Metanephros (tissue), 2 donors: ENCODE results near the gene CRELD1. TPM values are rescaled to one million over a fixed set of nuclear protein-coding genes. Genes with fewer than 3 reads are reported as not detected.

Experiments used
- small RNA-seq: library from RNA; depleted of rRNA; stranded (forward); fragments of <200 nt; gene quantifications from one replicate; pipeline ENCODE3, GENCODE V24; 2014; ENCODE audit warnings: low replicate concordance
- total RNA-seq: library from RNA; depleted of rRNA; stranded (reverse); fragments of >200 nt; gene quantifications from one replicate; pipeline ENCODE4 v1.2.3, GENCODE V29; 2014

CRELD1 gene, protein sequence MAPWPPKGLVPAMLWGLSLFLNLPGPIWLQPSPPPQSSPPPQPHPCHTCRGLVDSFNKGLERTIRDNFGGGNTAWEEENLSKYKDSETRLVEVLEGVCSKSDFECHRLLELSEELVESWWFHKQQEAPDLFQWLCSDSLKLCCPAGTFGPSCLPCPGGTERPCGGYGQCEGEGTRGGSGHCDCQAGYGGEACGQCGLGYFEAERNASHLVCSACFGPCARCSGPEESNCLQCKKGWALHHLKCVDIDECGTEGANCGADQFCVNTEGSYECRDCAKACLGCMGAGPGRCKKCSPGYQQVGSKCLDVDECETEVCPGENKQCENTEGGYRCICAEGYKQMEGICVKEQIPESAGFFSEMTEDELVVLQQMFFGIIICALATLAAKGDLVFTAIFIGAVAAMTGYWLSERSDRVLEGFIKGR
- 43.0 TPM for total RNA-seq

DNA sequence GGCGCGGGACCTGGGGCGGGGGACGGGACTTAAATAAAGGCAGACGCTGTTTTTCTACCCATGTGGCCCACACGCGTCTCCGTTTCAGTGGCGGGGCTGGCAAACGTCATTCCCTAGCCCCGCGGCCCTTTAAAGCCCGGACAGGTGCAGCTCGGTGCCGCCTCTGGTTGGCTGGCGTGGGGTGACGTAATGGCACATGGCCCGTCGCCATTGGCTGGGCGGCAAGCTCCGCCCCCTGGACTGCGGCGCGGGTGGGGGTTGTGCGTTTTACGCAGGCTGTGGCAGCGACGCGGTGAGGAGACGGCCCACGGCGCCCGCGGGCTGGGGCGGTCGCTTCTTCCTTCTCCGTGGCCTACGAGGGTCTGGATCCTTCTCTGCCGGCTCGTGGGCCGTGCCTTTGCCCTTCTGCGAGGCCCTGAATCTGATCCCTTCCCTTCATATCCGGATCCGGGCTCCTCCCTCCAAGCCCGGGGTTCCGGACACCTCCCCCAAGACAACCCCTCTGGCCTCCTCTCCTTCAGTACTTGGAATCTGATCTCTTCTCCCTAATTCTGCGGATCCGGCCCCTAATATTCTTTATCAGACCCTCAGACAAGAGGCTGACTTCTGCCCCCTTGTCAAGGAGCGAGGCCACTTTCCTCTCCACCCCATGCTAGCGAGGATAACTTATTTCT, at the start of gene CRELD1:
Gene CRELD1, plus strand, starts transcription at position 274 of the 674 bp plus-strand sequence. CDS start 605 bp downstream, outside the sequence.

GRCh38 chr3:9890249-9891071, 43.2 kb upstream of the CRELD1 start, which contains the start of gene JAGN1:
JAGN1 (plus strand) TSS chr3:9890610; CDS start chr3:9890723, 113 bp downstream.

DNA sequence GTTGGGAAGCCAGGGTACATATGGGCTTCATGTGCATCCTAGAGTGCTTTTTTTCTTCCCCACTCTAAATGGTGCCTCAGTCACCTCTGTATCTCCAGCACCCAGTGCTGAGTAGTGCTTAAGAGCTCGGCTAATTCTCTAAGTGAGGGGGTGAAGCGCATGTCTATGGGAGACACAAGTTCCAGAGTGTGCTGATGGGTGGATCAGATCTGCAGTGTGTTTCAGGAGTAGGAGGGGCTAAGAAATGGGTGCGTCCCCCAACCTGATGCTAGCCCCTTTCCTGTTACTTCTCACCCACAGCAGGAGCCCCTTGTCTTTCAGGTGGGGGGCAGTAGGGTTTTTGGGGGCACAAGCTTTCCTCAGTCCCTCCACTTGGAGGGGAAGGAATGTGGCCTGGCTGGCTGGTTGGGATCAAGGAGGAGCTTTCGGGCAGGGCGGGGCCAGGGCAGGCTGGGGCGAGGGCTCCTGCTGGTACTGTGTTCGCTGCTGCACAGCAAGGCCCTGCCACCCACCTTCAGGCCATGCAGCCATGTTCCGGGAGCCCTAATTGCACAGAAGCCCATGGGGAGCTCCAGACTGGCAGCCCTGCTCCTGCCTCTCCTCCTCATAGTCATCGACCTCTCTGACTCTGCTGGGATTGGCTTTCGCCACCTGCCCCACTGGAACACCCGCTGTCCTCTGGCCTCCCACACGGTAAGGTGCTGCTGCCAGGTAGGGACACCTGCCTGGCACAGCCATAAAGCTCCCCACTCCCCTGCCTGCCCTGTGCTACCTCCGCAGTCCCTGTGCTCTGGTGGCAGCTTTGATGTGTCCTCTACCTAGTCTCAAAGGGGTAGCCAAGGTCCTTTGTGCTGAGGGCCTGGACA, 31.0 kb upstream of the CRELD1 start, which contains the start of gene IL17RE:
Gene IL17RE, plus strand, starts transcription at position 477 of the 866 bp plus-strand sequence. Its CDS starts 85 bp downstream, at position 562.

GRCh38 chr3:9916734-9917680, 16.6 kb upstream of the CRELD1 start, which contains the start of gene IL17RC:
IL17RC (plus strand) TSS chr3:9917098; CDS start chr3:9917316, 218 bp downstream.

DNA sequence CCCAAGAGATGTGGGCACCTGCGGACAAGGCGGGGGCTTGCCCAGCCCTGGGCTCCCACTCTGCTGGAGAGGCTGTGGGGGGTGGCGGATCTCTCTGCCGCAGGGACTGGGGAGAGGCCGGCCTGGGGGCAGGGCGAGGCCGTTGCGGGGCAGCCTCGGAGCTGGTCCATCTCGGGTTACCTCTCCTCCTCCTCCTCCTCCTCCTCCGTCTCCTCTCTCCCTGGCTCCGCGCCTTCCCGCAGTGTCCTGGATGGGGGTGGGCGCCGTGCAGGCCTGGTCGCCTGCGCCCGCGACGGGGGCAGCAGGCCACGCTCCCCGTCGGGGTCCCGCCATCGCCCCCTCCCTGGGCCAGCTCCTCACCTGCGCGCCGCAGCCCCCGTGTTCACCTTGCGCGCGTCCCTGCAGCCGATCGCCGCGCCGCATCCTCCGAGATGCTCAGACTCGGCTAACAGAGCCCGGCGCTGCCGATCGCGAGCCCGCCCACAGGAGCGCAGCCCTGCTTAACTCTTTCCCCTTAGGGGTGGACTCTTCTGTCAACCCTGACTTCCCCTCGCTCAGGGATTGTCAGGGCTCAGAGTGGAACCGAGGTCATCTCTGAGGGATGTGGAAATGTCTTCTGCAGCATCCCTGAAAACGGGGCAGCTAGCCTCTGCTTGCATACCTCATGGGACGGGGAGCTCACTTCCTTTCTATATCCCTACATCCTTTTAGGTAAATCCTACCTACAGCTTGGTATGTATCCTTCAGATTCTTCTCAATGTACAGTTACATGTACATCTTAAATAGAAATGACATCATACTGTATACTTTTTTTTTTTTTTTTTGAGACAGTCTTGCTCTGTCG, 18.6 kb downstream of the CRELD1 start, which contains the start of gene PRRT3:
Gene PRRT3, minus strand, starts transcription at position 447 of the 844 bp plus-strand sequence. CDS start 2,293 bp downstream, outside the sequence.

Small RNA genes lying within 50 kb of the gene (small RNA-seq; reads per million reads assigned to genes)
- not detected for gene RNU6-882P

Other genes with a start within 250 kb of the CRELD1 start
- gene CPNE9, start 230.0 kb upstream of the CRELD1 start, total RNA-seq = 0.23 TPM
- gene BRPF1, start 202.1 kb upstream of the CRELD1 start, total RNA-seq = 17.2 TPM
- gene OGG1, start 183.9 kb upstream of the CRELD1 start, total RNA-seq = 33.7 TPM
- gene CAMK1, start 163.9 kb upstream of the CRELD1 start, total RNA-seq = 29.7 TPM
- gene TADA3, start 141.4 kb upstream of the CRELD1 start, total RNA-seq = 40.0 TPM
- 103 TPM for gene ARPC4, start 140.8 kb upstream of the CRELD1 start, total RNA-seq
- 70.1 TPM for gene TTLL3, start 123.6 kb upstream of the CRELD1 start, total RNA-seq
- 24.3 TPM for gene RPUSD3, start 89.8 kb upstream of the CRELD1 start, total RNA-seq
- 0.18 TPM for gene CIDEC, start 53.6 kb upstream of the CRELD1 start, total RNA-seq
- gene JAGN1, start 43.2 kb upstream of the CRELD1 start, total RNA-seq = 24.0 TPM
- 4.0 TPM for gene IL17RE, start 31.0 kb upstream of the CRELD1 start, total RNA-seq
- gene IL17RC, start 16.7 kb upstream of the CRELD1 start, total RNA-seq = 46.5 TPM
- 3.3 TPM for gene PRRT3, start 18.6 kb downstream of the CRELD1 start, total RNA-seq
- 40.9 TPM for gene EMC3, start 53.0 kb downstream of the CRELD1 start, total RNA-seq
- 14.9 TPM for gene FANCD2, start 92.6 kb downstream of the CRELD1 start, total RNA-seq
- not detected for gene FANCD2OS, start 174.4 kb downstream of the CRELD1 start, total RNA-seq
- 123 TPM for gene BRK1, start 181.8 kb downstream of the CRELD1 start, total RNA-seq
- 55.0 TPM for gene VHL, start 207.9 kb downstream of the CRELD1 start, total RNA-seq
- 2.7 TPM for gene IRAK2, start 231.1 kb downstream of the CRELD1 start, total RNA-seq